Left ventricle myocardium superior (tissue), 1 donor: Measurements from ENCODE around the gene DIDO1. TPM values are rescaled to one million over a fixed set of nuclear protein-coding genes. Genes with fewer than 3 reads are reported as not detected.

Experiments used
- ATAC-seq: fragments of 200-7000 bp; cut with Tn5 transposase; one replicate; pipeline ENCODE4 v1.9.1; 2020; ENCODE audit warnings: mild to moderate bottlenecking, moderate library complexity
- DNase-seq: peaks from one replicate; pipeline ENCODE4 v3.0.0-alpha.2; 2020
- intact Hi-C: fragments of 100-400 bp; cut with micrococcal nuclease; formaldehyde crosslinking; loops from one replicate; pipeline ENCODE4 v1.11.0; 2022
- total RNA-seq: library from RNA; stranded (reverse); fragmentation: NEBNext Ultra II Directional; extraction: Animal tissue kit (Norgen Biotek cat#: 25700); gene quantifications from one replicate; pipeline ENCODE4 v1.2.1, GENCODE V29; 2021
- donor health status: DM: no; HTN: yes; CAD: no; lungs with severe emphysema.

The DIDO1 gene
- total RNA-seq, 1 donor from 2014 or later, result 38.3 TPM

- DNase-seq (no peak), ATAC-seq (no peak)
- intact Hi-C loops, result no loop called here
These were observed 38.5 kb downstream of the DIDO1 start for GRCh38 chr20:62887860-62888239.

- ATAC-seq, result peak; percentile 87
- intact Hi-C loops, result no loop called here
- DNase-seq, result peak; percentile 82
These were observed 39.0 kb downstream of the DIDO1 start for GRCh38 chr20:62887152-62887859.

GRCh38 chr20:62886709-62887058 is 39.6 kb downstream of the DIDO1 start:
- no peak for ATAC-seq
- DNase-seq, result no peak
- intact Hi-C loops, result no loop called here

GRCh38 chr20:62885896-62886708 is 40.2 kb downstream of the DIDO1 start:
- DNase-seq (no peak), ATAC-seq (no peak)
- intact Hi-C loops, result no loop called here

- no peak for ATAC-seq
- no peak for DNase-seq
- intact Hi-C loops, result no loop called here
These were observed 41.0 kb downstream of the DIDO1 start for GRCh38 chr20:62885046-62885895.

- DNase-seq, result no peak
- no peak for ATAC-seq
- intact Hi-C loops, result no loop called here
These were observed 41.7 kb downstream of the DIDO1 start for GRCh38 chr20:62884556-62884955.

GRCh38 chr20:62882426-62882825 is 43.9 kb downstream of the DIDO1 start:
- intact Hi-C loops, result no loop called here
- DNase-seq, result no peak
- ATAC-seq, result no peak

GRCh38 chr20:62881662-62882395 is 44.5 kb downstream of the DIDO1 start:
- DNase-seq (no peak), ATAC-seq (no peak)
- intact Hi-C loops, result no loop called here

- ATAC-seq (no peak), DNase-seq (no peak)
- intact Hi-C loops, result no loop called here
These were observed 45.2 kb downstream of the DIDO1 start for GRCh38 chr20:62880935-62881661.

GRCh38 chr20:62880147-62880934 is 46.0 kb downstream of the DIDO1 start:
- ATAC-seq (no peak), DNase-seq (no peak)
- intact Hi-C loops, result no loop called here

GRCh38 chr20:62879275-62880146 is 46.8 kb downstream of the DIDO1 start:
- DNase-seq (no peak), ATAC-seq (no peak)
- intact Hi-C loops, result loop anchor here (10.0 kb wide), 1 partner anchor 125 kb away; the partner anchor contains the start of gene BHLHE23

GRCh38 chr20:62878244-62879038 is 47.9 kb downstream of the DIDO1 start:
- intact Hi-C loops, result loop anchor here (10.0 kb wide), 1 partner anchor 126 kb away; the partner anchor contains the start of gene BHLHE23
- ATAC-seq (no peak), DNase-seq (no peak)

- intact Hi-C loops, result loop anchor here (10.0 kb wide), 1 partner anchor 128 kb away; the partner anchor contains the start of gene BHLHE23
- peak; percentile 93 for ATAC-seq
- DNase-seq, result peak; percentile 92
These were observed 49.1 kb downstream of the DIDO1 start for GRCh38 chr20:62876902-62877816.

- ATAC-seq (peak; percentile 3), DNase-seq (no peak)
- intact Hi-C loops, result loop anchor here (10.0 kb wide), 1 partner anchor 128 kb away; the partner anchor contains the start of gene BHLHE23
These were observed 49.8 kb downstream of the DIDO1 start for GRCh38 chr20:62876501-62876901.
